Body of pancreas (tissue), 4 donors: ENCODE data around the gene TLR9. TPM values are rescaled to one million over a fixed set of nuclear protein-coding genes. Genes with fewer than 3 reads are reported as not detected.

Experiments
- ATAC-seq: fragments of 150-250 bp; one replicate; pipeline ENCODE4 v1.9.1; 2016
- DNase-seq, 4 donors: peaks; one replicate each; pipeline ENCODE4 v3.0.0-alpha.2; 2019
- H3K27ac ChIP-seq, 4 donors: fragments of 200-600 bp; sonication (generic); 1 replicate in 3 of 4; 2 replicates in 1 of 4; pipeline versions ENCODE4 v1.5.1 to v1.6.1; 2016 to 2019; ENCODE audit warnings: mild to moderate bottlenecking in 1 of 4, mixed read lengths in 1 of 4, moderate library complexity in 1 of 4
- H3K27me3 ChIP-seq, 2 donors: fragments of 200-600 bp; sonication (generic); one replicate each; pipeline ENCODE4 v1.6.0; 2016; ENCODE audit warnings: mild to moderate bottlenecking in 1 of 2
- H3K36me3 ChIP-seq, 2 donors: fragments of 200-600 bp; sonication (generic); replicated peaks in 1 of 2; 2 replicates each; pipeline ENCODE4 v1.5.1; 2016; ENCODE audit warnings: low read depth in 2 of 2; ENCODE audit not compliant: insufficient read depth in 1 of 2
- H3K4me1 ChIP-seq: fragments of 200-600 bp; sonication (generic); one replicate; pipeline ENCODE4 v1.6.0; 2016
- H3K4me3 ChIP-seq, 2 donors: fragments of 200-600 bp; sonication (generic); 1 replicate in 1 of 2; 2 replicates in 1 of 2; pipeline ENCODE4 v1.5.1; 2016 to 2019
- H3K9me3 ChIP-seq, 3 donors: fragments of 200-600 bp; sonication (generic); 1 replicate in 2 of 3; 2 replicates in 1 of 3; pipeline ENCODE4 v1.5.1; 2016
- POLR2A ChIP-seq, 3 donors: fragments of 450-650 bp; IDR thresholded peaks; one replicate each; pipeline ENCODE4 v1.6.1; 2016; ENCODE audit warnings: antibody characterized with exemption in 3 of 3, mild to moderate bottlenecking in 2 of 3
- WGBS, 2 donors: methylation state at CpG; one replicate each; pipeline ENCODE4 v1.1.5; 2017; 5-methylcytosine and 5-hydroxymethylcytosine counted together
- intact Hi-C: fragments of 100-400 bp; cut with DNase I; formaldehyde crosslinking; loops from one replicate; pipeline ENCODE4 v1.15.1; 2023
- total RNA-seq, 2 donors: library from RNA; depleted of rRNA; stranded (reverse); fragments of >200 nt; gene quantifications; one replicate each; pipeline ENCODE4 v1.1.0, GENCODE V29; 2016
- TF ChIP-seq, protein P1 (sequence below), 7 experiments: fragments of 450-650 bp in 4 of 7; fragments of 200-600 bp in 3 of 7; sonication (generic) in 3 of 7; IDR thresholded peaks; one replicate each; pipeline ENCODE4 v1.5.1; 2016 to 2019; ENCODE audit warnings: antibody characterized with exemption in 7 of 7

Gene TLR9
- total RNA-seq, 2 donors from 2014 or later = 0.26 TPM; not detected in 1

DNA sequence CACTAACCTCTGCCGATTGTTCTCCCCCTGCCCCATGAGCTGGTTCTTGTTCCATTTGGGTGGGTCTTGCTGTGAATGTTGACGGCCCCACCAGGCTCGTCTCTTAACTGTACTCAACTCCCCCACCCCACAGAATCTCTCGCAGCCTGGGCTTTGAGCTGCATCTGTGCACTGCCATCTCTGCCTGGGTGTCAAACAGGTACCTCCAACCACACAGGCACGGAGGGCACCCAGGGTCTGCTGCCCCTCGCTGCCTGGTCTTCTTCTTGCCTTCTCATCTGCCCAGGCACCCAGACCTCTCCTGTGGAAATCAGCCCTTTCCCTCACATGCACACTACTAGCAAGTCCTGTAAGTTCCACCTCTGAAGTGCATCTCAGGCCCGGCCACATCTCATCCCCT lies 10.1 kb downstream of the TLR9 start:
- Histone ChIP-seq H3K27ac (no peak overlapping the region), H3K36me3 (peaks cover 3 to 37% of the 10 kb centered on the region in 2 donors), H3K9me3 (no peaks in the 10 kb centered on the region), H3K4me3 (no peak overlapping the region), H3K27me3 (no peaks in the 10 kb centered on the region), H3K4me1 (peaks cover 27% of the 10 kb centered on the region)
- DNase-seq (no peak), ATAC-seq (no peak)
- TF ChIP-seq, protein P1, sequence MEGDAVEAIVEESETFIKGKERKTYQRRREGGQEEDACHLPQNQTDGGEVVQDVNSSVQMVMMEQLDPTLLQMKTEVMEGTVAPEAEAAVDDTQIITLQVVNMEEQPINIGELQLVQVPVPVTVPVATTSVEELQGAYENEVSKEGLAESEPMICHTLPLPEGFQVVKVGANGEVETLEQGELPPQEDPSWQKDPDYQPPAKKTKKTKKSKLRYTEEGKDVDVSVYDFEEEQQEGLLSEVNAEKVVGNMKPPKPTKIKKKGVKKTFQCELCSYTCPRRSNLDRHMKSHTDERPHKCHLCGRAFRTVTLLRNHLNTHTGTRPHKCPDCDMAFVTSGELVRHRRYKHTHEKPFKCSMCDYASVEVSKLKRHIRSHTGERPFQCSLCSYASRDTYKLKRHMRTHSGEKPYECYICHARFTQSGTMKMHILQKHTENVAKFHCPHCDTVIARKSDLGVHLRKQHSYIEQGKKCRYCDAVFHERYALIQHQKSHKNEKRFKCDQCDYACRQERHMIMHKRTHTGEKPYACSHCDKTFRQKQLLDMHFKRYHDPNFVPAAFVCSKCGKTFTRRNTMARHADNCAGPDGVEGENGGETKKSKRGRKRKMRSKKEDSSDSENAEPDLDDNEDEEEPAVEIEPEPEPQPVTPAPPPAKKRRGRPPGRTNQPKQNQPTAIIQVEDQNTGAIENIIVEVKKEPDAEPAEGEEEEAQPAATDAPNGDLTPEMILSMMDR (IDR thresholded peaks at IDR 0.05) = no peak
- TF ChIP-seq POLR2A (IDR thresholded peaks at IDR 0.05) = no peak
- intact Hi-C loops = no loop called here
- WGBS, 2 donors = 94% methylated on average over 7 of the region's 7 CpGs

DNA sequence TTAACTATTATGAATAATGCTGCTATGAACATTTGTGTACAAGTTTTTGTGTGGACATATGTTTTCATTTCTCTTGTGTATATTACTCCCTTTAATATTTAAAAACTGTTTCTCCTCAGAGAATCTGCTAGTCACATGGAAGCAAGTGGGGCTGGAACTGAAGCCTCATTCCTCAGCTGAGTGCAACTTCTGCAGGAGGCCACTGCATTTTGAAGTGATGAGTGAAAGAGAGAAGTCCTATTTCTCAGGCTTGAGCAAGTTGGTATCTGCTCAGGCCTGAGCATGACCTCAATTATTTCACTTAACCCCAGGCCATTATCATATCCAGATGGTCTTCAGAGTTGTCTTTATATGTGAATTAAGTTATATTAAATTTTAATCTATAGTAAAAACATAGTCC lies 11.5 kb downstream of the TLR9 start:
- TF ChIP-seq, protein P1 (IDR thresholded peaks at IDR 0.05) = no peak

DNA sequence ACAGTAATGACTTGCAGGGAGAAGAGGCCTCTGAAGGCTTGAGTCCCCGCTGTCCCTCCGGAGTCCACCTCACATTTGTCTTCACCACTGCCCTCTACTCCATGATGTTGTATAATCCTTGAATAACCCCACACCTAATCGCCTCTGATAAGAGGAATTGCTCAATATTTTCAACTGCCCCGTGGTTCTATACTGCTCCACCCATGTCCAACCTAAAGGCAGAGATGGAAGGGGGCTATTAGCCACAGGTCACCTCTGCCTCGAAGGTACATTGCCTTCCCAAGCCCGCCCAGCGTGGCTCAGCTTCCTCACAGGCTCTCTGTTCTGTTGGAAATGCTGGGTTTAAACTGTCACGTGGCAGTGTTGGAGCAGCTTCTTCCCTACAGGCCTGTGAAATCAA lies 12.4 kb downstream of the TLR9 start:
- H3K4me3 ChIP-seq = no peak overlapping the region
- peaks cover 20% of the 10 kb centered on the region for H3K4me1 ChIP-seq
- 72 to 77% methylated on average over 8 of the region's 8 CpGs for WGBS, 2 donors
- intact Hi-C loops = no loop called here
- peaks cover 3 to 48% of the 10 kb centered on the region in 2 donors for H3K36me3 ChIP-seq
- no peaks in the 10 kb centered on the region for H3K9me3 ChIP-seq
- no peak for ATAC-seq
- no peak for DNase-seq
- no peak for TF ChIP-seq POLR2A (IDR thresholded peaks at IDR 0.05)
- TF ChIP-seq, protein P1 (IDR thresholded peaks at IDR 0.05) = no peak
- H3K27me3 ChIP-seq = no peaks in the 10 kb centered on the region
- no peak overlapping the region for H3K27ac ChIP-seq

More for the DNA sequence above, 11.5 kb downstream of the TLR9 start:
- Histone ChIP-seq H3K4me3 (no peak overlapping the region), H3K4me1 (peaks cover 22% of the 10 kb centered on the region), H3K9me3 (no peaks in the 10 kb centered on the region), H3K36me3 (peaks cover 3 to 41% of the 10 kb centered on the region in 2 donors), H3K27me3 (no peaks in the 10 kb centered on the region), H3K27ac (no peak overlapping the region)
- DNase-seq (no peak), ATAC-seq (no peak)
- intact Hi-C loops = no loop called here

DNA sequence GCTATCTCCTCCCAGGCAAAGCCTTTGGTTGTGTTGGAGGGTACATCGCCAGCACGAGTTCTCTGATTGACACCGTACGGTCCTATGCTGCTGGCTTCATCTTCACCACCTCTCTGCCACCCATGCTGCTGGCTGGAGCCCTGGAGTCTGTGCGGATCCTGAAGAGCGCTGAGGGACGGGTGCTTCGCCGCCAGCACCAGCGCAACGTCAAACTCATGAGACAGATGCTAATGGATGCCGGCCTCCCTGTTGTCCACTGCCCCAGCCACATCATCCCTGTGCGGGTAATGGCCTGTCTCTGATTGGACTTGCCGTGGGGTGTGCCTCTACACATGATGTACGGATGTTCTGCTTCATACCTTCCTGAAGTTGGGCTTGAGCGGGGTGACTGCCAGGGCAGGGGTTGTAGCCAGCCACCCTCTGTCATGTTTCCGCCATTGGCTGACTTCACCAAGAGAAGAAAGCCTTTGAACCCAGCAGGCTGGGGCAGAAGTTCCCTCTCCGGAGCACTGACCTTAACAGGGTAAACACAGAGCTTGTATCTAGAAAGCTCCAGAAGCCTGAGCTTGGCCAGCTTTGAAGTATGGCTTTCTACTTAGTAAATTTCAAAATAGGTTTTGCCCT lies 14.1 kb downstream of the TLR9 start:
- ATAC-seq (no peak), DNase-seq (no peak)
- peaks cover 3 to 53% of the 10 kb centered on the region in 2 donors for H3K36me3 ChIP-seq
- TF ChIP-seq POLR2A (IDR thresholded peaks at IDR 0.05) = no peak
- TF ChIP-seq, protein P1 (IDR thresholded peaks at IDR 0.05) = no peak
- H3K9me3 ChIP-seq = no peaks in the 10 kb centered on the region
- intact Hi-C loops = no loop called here
- 92 to 93% methylated on average over 14 to 18 of the region's 18 CpGs for WGBS, 2 donors
- H3K4me1 ChIP-seq = peaks cover 4% of the 10 kb centered on the region
- H3K4me3 ChIP-seq = no peak overlapping the region
- H3K27ac ChIP-seq = no peak overlapping the region
- H3K27me3 ChIP-seq = no peaks in the 10 kb centered on the region

DNA sequence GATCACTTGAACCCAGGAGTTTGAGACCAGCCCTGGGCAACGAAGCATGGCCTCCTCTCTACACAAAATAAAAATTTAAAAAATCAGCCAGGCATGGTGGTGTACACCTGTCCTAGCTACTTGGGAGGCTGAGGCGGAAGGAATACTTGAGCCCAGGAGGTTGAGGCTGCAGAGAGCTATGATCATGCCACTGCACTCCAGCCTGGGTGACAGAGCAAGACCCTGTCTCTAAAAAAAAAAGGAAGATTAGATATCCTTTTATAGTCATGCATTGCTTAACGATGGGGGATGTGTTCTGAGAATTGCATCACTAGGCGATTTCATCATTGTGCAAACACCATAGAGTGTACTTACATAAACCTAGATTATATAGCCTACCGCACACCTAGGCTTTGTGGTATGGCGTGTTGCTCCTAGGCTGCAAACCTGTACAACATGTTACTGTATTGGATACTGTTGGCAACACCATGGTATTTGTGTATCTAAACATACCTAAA lies 14.8 kb downstream of the TLR9 start:
- Histone ChIP-seq H3K27me3 (no peaks in the 10 kb centered on the region), H3K4me1 (no peaks in the 10 kb centered on the region), H3K9me3 (no peaks in the 10 kb centered on the region), H3K27ac (no peak overlapping the region), H3K36me3 (peaks cover 3 to 57% of the 10 kb centered on the region in 2 donors), H3K4me3 (no peak overlapping the region)
- intact Hi-C loops = no loop called here
- DNase-seq (peak in 1 of 4 donors; percentile 55), ATAC-seq (peak; percentile 48)
- TF ChIP-seq, protein P1 (IDR thresholded peaks at IDR 0.05) = no peak
- no peak for TF ChIP-seq POLR2A (IDR thresholded peaks at IDR 0.05)
- 57 to 69% methylated on average over 6 of the region's 6 CpGs for WGBS, 2 donors
